Measurements from ENCODE around the gene INHBB.

INHBB gene

DNA sequence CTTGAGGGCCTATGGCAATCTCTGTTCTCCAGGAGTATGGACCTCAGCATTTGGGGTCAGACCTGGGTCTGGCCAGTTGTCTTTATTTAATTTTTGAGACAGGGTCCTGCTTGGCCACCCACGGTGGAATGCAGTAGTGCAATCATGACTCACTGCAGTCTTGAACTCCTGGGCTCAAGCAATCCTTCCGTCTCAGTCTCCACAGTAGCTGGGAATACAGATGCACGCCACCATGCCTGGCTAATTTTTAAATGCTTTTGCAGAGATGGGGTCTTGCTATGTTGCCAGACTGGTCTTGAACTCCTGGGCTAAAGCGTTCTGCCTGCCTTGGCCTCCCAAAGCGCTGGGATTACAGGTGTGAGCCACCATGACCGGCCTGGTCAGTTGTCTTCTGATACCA, 46.4 kb upstream of the INHBB start:
- no peaks in the 10 kb centered on the region for H3K4me1 ChIP-seq (ENCODE audit: low read length)
- DNase-seq = no peak
- no peaks in the 10 kb centered on the region for H4K20me1 ChIP-seq (ENCODE audit: insufficient read depth, low read length)
- no peaks in the 10 kb centered on the region for H3K27me3 ChIP-seq (replicated peaks; ENCODE audit: insufficient read depth, low read length)
- no peaks in the 10 kb centered on the region for H3K9me3 ChIP-seq (replicated peaks; ENCODE audit: insufficient read depth, low read length)
- H2AFZ ChIP-seq (ENCODE audit: low read length) = no peak overlapping the region
- no peak overlapping the region for H3K4me3 ChIP-seq (ENCODE audit: low read length)
- H3F3A ChIP-seq (ENCODE audit: insufficient read depth, low read length) = no peaks in the 10 kb centered on the region
- no peak overlapping the region for H3K9ac ChIP-seq (ENCODE audit: low read length)
- no peaks in the 10 kb centered on the region for H3K79me2 ChIP-seq (ENCODE audit: low read length)
- H3K4me2 ChIP-seq (ENCODE audit: low read depth, low read length) = no peak overlapping the region
- H3K27ac ChIP-seq (ENCODE audit: low read length) = no peak overlapping the region
- no peaks in the 10 kb centered on the region for H3K36me3 ChIP-seq (replicated peaks; ENCODE audit: insufficient read depth, low read length)
- no peaks in the 10 kb centered on the region for H3K9me2 ChIP-seq (replicated peaks; ENCODE audit: insufficient read depth, low read length)
- TF ChIP-seq, protein P1, sequence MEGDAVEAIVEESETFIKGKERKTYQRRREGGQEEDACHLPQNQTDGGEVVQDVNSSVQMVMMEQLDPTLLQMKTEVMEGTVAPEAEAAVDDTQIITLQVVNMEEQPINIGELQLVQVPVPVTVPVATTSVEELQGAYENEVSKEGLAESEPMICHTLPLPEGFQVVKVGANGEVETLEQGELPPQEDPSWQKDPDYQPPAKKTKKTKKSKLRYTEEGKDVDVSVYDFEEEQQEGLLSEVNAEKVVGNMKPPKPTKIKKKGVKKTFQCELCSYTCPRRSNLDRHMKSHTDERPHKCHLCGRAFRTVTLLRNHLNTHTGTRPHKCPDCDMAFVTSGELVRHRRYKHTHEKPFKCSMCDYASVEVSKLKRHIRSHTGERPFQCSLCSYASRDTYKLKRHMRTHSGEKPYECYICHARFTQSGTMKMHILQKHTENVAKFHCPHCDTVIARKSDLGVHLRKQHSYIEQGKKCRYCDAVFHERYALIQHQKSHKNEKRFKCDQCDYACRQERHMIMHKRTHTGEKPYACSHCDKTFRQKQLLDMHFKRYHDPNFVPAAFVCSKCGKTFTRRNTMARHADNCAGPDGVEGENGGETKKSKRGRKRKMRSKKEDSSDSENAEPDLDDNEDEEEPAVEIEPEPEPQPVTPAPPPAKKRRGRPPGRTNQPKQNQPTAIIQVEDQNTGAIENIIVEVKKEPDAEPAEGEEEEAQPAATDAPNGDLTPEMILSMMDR (IDR thresholded peaks at IDR 0.05; ENCODE audit: low read length) = no peak
- no peak for TF ChIP-seq EZH2phosphoT487 (IDR thresholded peaks at IDR 0.05; ENCODE audit: low read length)

DNA sequence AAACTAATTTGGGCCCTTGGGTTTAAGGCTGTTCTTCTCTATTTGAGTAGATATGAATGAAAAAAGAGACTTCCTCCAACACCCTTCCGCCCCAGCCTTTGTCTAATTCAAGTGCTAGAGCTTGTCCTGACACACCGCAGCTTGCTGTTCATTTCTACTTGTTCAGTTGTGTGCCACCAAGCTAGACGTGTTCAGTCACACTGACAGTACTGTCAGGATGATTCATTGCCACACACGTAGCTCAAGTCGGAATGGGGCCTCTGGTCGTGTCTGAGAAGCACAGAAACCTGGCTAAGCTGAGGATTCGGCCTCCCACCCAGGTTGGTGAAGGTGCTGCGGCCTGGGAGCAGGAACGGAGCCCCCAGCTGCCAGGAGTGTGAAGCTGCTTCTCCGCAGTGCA, 45.6 kb upstream of the INHBB start:
- H2AFZ ChIP-seq (ENCODE audit: low read length) = no peak overlapping the region
- no peak for DNase-seq
- H3K36me3 ChIP-seq (replicated peaks; ENCODE audit: insufficient read depth, low read length) = no peaks in the 10 kb centered on the region
- no peak overlapping the region for H3K27ac ChIP-seq (ENCODE audit: low read length)
- H3K9me3 ChIP-seq (replicated peaks; ENCODE audit: insufficient read depth, low read length) = no peaks in the 10 kb centered on the region
- H3K4me2 ChIP-seq (ENCODE audit: low read depth, low read length) = no peak overlapping the region
- H3K4me1 ChIP-seq (ENCODE audit: low read length) = no peaks in the 10 kb centered on the region
- no peaks in the 10 kb centered on the region for H3K79me2 ChIP-seq (ENCODE audit: low read length)
- no peaks in the 10 kb centered on the region for H3F3A ChIP-seq (ENCODE audit: insufficient read depth, low read length)
- H3K4me3 ChIP-seq (ENCODE audit: low read length) = no peak overlapping the region
- TF ChIP-seq, protein P1 (IDR thresholded peaks at IDR 0.05; ENCODE audit: low read length) = no peak
- no peak for TF ChIP-seq EZH2phosphoT487 (IDR thresholded peaks at IDR 0.05; ENCODE audit: low read length)
- TF ChIP-seq EZH2 (optimal IDR thresholded peaks at IDR 0.05; ENCODE audit: low read depth, low read length) = no peak
- no peaks in the 10 kb centered on the region for H4K20me1 ChIP-seq (ENCODE audit: insufficient read depth, low read length)
- H3K9me2 ChIP-seq (replicated peaks; ENCODE audit: insufficient read depth, low read length) = no peaks in the 10 kb centered on the region
- no peak overlapping the region for H3K9ac ChIP-seq (ENCODE audit: low read length)
- H3K27me3 ChIP-seq (replicated peaks; ENCODE audit: insufficient read depth, low read length) = no peaks in the 10 kb centered on the region

DNA sequence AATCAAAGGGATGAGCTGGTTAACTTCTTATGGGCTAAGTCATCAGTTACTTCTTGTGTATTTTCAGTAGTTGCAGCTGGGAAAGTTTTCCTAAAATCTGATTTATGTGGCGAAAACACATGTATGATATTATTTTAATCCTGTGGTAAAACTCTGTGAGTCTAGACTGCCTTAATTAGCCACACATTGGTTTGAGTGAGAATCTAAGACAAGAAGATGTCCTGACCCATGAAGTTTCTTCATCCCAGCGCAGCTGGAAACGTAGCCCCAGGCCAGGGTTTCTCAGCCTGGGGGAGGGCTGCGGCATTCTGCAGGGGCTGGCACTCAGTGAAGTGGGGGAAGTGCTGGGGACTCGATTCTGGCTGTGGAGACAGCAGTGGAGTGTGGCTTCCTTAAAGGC, 44.7 kb upstream of the INHBB start:
- TF ChIP-seq EZH2 (optimal IDR thresholded peaks at IDR 0.05; ENCODE audit: low read depth, low read length) = no peak
- no peak for TF ChIP-seq EZH2phosphoT487 (IDR thresholded peaks at IDR 0.05; ENCODE audit: low read length)
- TF ChIP-seq, protein P1 (IDR thresholded peaks at IDR 0.05; ENCODE audit: low read length) = no peak
- no peak overlapping the region for H2AFZ ChIP-seq (ENCODE audit: low read length)
- no peak overlapping the region for H3K4me2 ChIP-seq (ENCODE audit: low read depth, low read length)
- no peaks in the 10 kb centered on the region for H3K9me2 ChIP-seq (replicated peaks; ENCODE audit: insufficient read depth, low read length)
- no peaks in the 10 kb centered on the region for H3K9me3 ChIP-seq (replicated peaks; ENCODE audit: insufficient read depth, low read length)
- no peak overlapping the region for H3K4me3 ChIP-seq (ENCODE audit: low read length)
- DNase-seq = no peak
- no peaks in the 10 kb centered on the region for H3F3A ChIP-seq (ENCODE audit: insufficient read depth, low read length)
- H3K9ac ChIP-seq (ENCODE audit: low read length) = no peak overlapping the region
- H3K27me3 ChIP-seq (replicated peaks; ENCODE audit: insufficient read depth, low read length) = no peaks in the 10 kb centered on the region
- H3K27ac ChIP-seq (ENCODE audit: low read length) = no peak overlapping the region
- H3K79me2 ChIP-seq (ENCODE audit: low read length) = no peaks in the 10 kb centered on the region
- no peaks in the 10 kb centered on the region for H3K36me3 ChIP-seq (replicated peaks; ENCODE audit: insufficient read depth, low read length)
- H3K4me1 ChIP-seq (ENCODE audit: low read length) = no peaks in the 10 kb centered on the region
- no peaks in the 10 kb centered on the region for H4K20me1 ChIP-seq (ENCODE audit: insufficient read depth, low read length)
